Endothelial cell of umbilical vein (primary cell): ENCODE measurements around the gene R3HDM2. TPM values are rescaled to one million over a fixed set of nuclear protein-coding genes. Genes with fewer than 3 reads are reported as not detected.

Experiments used
- BruUV-seq: library from RNA; stranded (reverse); fragments of 400-500 nt; replicated peaks from 2 replicates; lab custom pipeline; 2021; lab: Mats Ljungman, UMichigan
- CTCF ChIA-PET: fragments of 300-600, 350-600 bp; sonication (Branson Sonifier 250); formaldehyde crosslinking; loops from one replicate; lab custom pipeline; 2021; ENCODE audit warnings: antibody characterized with exemption, inconsistent platforms; lab: Charles Lee
- POLR2A ChIA-PET: fragments of 300-600, 350-600 bp; sonication (Branson Sonifier 250); formaldehyde crosslinking; loops from one replicate; lab custom pipeline; 2021; ENCODE audit warnings: antibody characterized with exemption, inconsistent platforms; lab: Charles Lee
- DNase-seq: peaks from one replicate; pipeline ENCODE4 v3.0.0-alpha.2; 2011; ENCODE audit warnings: low read depth, low spot score
- FAIRE-seq: peaks from 2 replicates; lab custom pipeline; 2011; peaks lifted over from hg19 to GRCh38; lab: Jason Lieb, UNC
- H2AFZ ChIP-seq: 2 replicates; pipeline ENCODE4 v1.6.0; 2012; ENCODE audit warnings: low read depth, low read length, control low read depth, inconsistent platforms
- H3K27ac ChIP-seq: 2 replicates; pipeline ENCODE4 v1.5.1; 2011; ENCODE audit warnings: low read depth, mild to moderate bottlenecking, control low read depth, low read length, moderate library complexity; ENCODE audit not compliant: insufficient read depth
- H3K27me3 ChIP-seq, 2 experiments: 2 replicates each; pipeline versions ENCODE4 v1.6.0 to v1.6.1; 2011; ENCODE audit warnings: low read length in 2 of 2, mixed read lengths in 1 of 2; ENCODE audit not compliant: control insufficient read depth in 2 of 2, insufficient read depth in 2 of 2
- H3K36me3 ChIP-seq, 2 experiments: 2 replicates in 1 of 2; 3 replicates in 1 of 2; pipeline ENCODE4 v1.5.1; 2011; ENCODE audit warnings: low read length in 2 of 2, mild to moderate bottlenecking in 1 of 2, moderate library complexity in 1 of 2; ENCODE audit not compliant: control insufficient read depth in 2 of 2, insufficient read depth in 2 of 2; ENCODE audit errors: extremely low read depth in 1 of 2
- H3K4me1 ChIP-seq: 3 replicates; pipeline ENCODE4 v1.5.1; 2011; ENCODE audit warnings: mild to moderate bottlenecking, low read length; ENCODE audit not compliant: control insufficient read depth, insufficient read depth; ENCODE audit errors: extremely low read depth
- H3K4me2 ChIP-seq: 2 replicates; pipeline ENCODE4 v1.6.1; 2011; ENCODE audit warnings: low read length, control low read depth, mixed read lengths; ENCODE audit not compliant: insufficient read depth
- H3K4me3 ChIP-seq, 3 experiments: fragments of 200-600 bp in 1 of 3; sonication (generic), shearing (Covaris generic) in 1 of 3; replicated peaks in 1 of 3; 2 replicates each; pipeline ENCODE4 v1.5.1; 2011 to 2016; ENCODE audit warnings: control low read depth in 3 of 3, low read length in 3 of 3, mild to moderate bottlenecking in 2 of 3, inconsistent platforms in 1 of 3, low read depth in 1 of 3, moderate library complexity in 1 of 3; ENCODE audit not compliant: insufficient read depth in 1 of 3
- H3K79me2 ChIP-seq: 2 replicates; pipeline ENCODE4 v1.6.0; 2012; ENCODE audit warnings: low read length, inconsistent platforms; ENCODE audit not compliant: control insufficient read depth, insufficient read depth
- H3K9ac ChIP-seq: replicated peaks from 2 replicates; pipeline ENCODE3; 2011; ENCODE audit warnings: low read length, control low read depth; ENCODE audit not compliant: insufficient read depth; ENCODE audit errors: extremely low read depth
- H3K9me1 ChIP-seq: replicated peaks from 3 replicates; pipeline ENCODE4 v1.6.0; 2011; ENCODE audit warnings: mild to moderate bottlenecking, low read length; ENCODE audit not compliant: control insufficient read depth, insufficient read depth; ENCODE audit errors: extremely low read depth
- H3K9me3 ChIP-seq: replicated peaks from 2 replicates; pipeline ENCODE4 v1.5.1; 2012; ENCODE audit warnings: low read length, inconsistent platforms; ENCODE audit not compliant: control insufficient read depth, insufficient read depth
- H4K20me1 ChIP-seq: replicated peaks from 2 replicates; pipeline ENCODE3; 2011; ENCODE audit warnings: mild to moderate bottlenecking, low read length; ENCODE audit not compliant: control insufficient read depth, insufficient read depth; ENCODE audit errors: extremely low read depth
- CTCF ChIP-seq, 2 donors: IDR thresholded peaks; 1 replicate in 1 of 2; 2 replicates in 1 of 2; pipeline ENCODE4 v1.5.1; 2011; ENCODE audit warnings: low read length in 2 of 2, mild to moderate bottlenecking in 2 of 2, moderate library complexity in 2 of 2, control low read depth in 1 of 2, inconsistent platforms in 1 of 2, low read depth in 1 of 2; ENCODE audit not compliant: insufficient read depth in 1 of 2; ENCODE audit errors: extremely low read depth in 1 of 2
- EZH2 ChIP-seq: IDR thresholded peaks from 2 replicates; pipeline ENCODE4 v1.6.1; 2012; ENCODE audit warnings: borderline replicate concordance, low read depth, mild to moderate bottlenecking, moderate library complexity, low read length, inconsistent platforms; ENCODE audit not compliant: severe bottlenecking
- GATA2 ChIP-seq: IDR thresholded peaks from 2 replicates; pipeline ENCODE4 v1.7.0; 2011; ENCODE audit warnings: low read depth, mild to moderate bottlenecking, moderate library complexity, mixed read lengths, low read length; ENCODE audit not compliant: insufficient read length, insufficient read depth
- JUN ChIP-seq: IDR thresholded peaks from 2 replicates; pipeline ENCODE4 v1.6.1; 2011; ENCODE audit warnings: borderline replicate concordance, low read depth; ENCODE audit not compliant: insufficient read length, insufficient read depth
- MAX ChIP-seq: IDR thresholded peaks from 2 replicates; pipeline ENCODE4 v1.6.1; 2011; ENCODE audit not compliant: insufficient read depth, insufficient read length
- MYC ChIP-seq: IDR thresholded peaks from one replicate; pipeline ENCODE4 v1.6.1; 2011; ENCODE audit warnings: mild to moderate bottlenecking, low read depth, low read length
- POLR2AphosphoS5 ChIP-seq: IDR thresholded peaks from 2 replicates; pipeline ENCODE4 v1.6.1; 2012; ENCODE audit warnings: low read depth, mild to moderate bottlenecking, control low read depth, low read length, moderate library complexity; ENCODE audit not compliant: insufficient read depth
- dilution Hi-C: fragments of 300-500 bp; cut with MboI; formaldehyde crosslinking; loops from one replicate; pipeline ENCODE4 v1.15.0; 2019; ENCODE audit warnings: low sequenced_read_pairs; ENCODE audit not compliant: extremely low pct_ligation_motif_present
- intact Hi-C: fragments of 100-400 bp; cut with micrococcal nuclease; formaldehyde crosslinking; loops from one replicate; pipeline ENCODE4 v1.10.0; 2022
- polyA plus RNA-seq, 4 experiments: library from polyadenylated mRNA; depleted of rRNA in 3 of 4; stranded (reverse) in 3 of 4; unstranded in 1 of 4; fragments of >200 nt; gene quantifications; 2 replicates each; pipeline versions ENCODE4 v1.2.1 to v1.2.3, GENCODE V29; 2011 to 2012; ENCODE audit warnings: missing spikeins in 1 of 4
- total RNA-seq: library from RNA; stranded (reverse); gene quantifications from 2 replicates; pipeline ENCODE4 v1.2.3, GENCODE V29; 2021

R3HDM2 gene
- total and polyA plus RNA-seq, 2 donors (not counting 3 experiments of a cell fraction or from before 2014, with no cell fraction given) = 26.1 to 31.3 TPM

GRCh38 chr12:57470286-57470969 is 39.6 kb upstream of the R3HDM2 start:
- FAIRE-seq (no peak), DNase-seq (no peak)
- H3K27ac ChIP-seq = no peak overlapping the region
- no peaks in the 10 kb centered on the region for H3K36me3 ChIP-seq
- H3K9me1 ChIP-seq = no peaks in the 10 kb centered on the region
- intact Hi-C loops = no loop called here
- H3K4me1 ChIP-seq = no peaks in the 10 kb centered on the region
- ChIA-PET POLR2A (interaction anchor here (0.6 kb wide), 1 partner anchor 17 kb away, joined by 8 read pairs; no protein-coding TSS in a partner anchor), CTCF (interaction anchor here (4.0 kb wide), 1 partner anchor 11 kb away, joined by 17 read pairs; the partner anchor contains the start of gene GLI1)
- no peak overlapping the region for H2AFZ ChIP-seq
- peaks cover 42 to 48% of the 10 kb centered on the region in 2 experiments for H3K27me3 ChIP-seq
- no peak overlapping the region for H3K4me3 ChIP-seq
- H3K79me2 ChIP-seq = no peaks in the 10 kb centered on the region
- H3K4me2 ChIP-seq = no peak overlapping the region
- dilution Hi-C loops = no loop called here
- BruUV-seq = no TSS peak
- H3K9ac ChIP-seq = no peak overlapping the region
- H3K9me3 ChIP-seq = no peaks in the 10 kb centered on the region
- TF ChIP-seq POLR2AphosphoS5 (no peak), MYC (no peak), EZH2 (no peak), CTCF (IDR thresholded peaks at IDR 0.05; ENCODE audit: extremely low read depth in 1 of 2, insufficient read depth in 1 of 2, low read depth in 1 of 2, low read length in 2 of 2) (no peak), GATA2 (no peak), MAX (no peak), JUN (no peak)
- no peaks in the 10 kb centered on the region for H4K20me1 ChIP-seq
